HAP-1 (cell line): ENCODE measurements around the gene TSNAXIP1.
"Not testable (repeated sequence)": the region's sequence is repeated elsewhere in the genome, so short reads cannot be mapped to it uniquely, and the experiment has no call there.

ENCODE experiments used
- DNase-seq, 2 experiments: peaks; one replicate each; pipeline ENCODE4 v3.0.0-alpha.2; 2016 to 2020; ENCODE audit warnings: low spot score in 2 of 2
- H3K27me3 ChIP-seq: fragments of 250-450 bp; sonication (Bioruptor Pico); 2 replicates; pipeline ENCODE4 v1.5.1; 2020; ENCODE audit warnings: low read depth, mild to moderate bottlenecking, moderate library complexity
- H3K36me3 ChIP-seq: fragments of 250-450 bp; sonication (Bioruptor Pico); replicated peaks from 2 replicates; pipeline ENCODE4 v1.5.1; 2020; ENCODE audit warnings: mild to moderate bottlenecking
- H3K4me1 ChIP-seq: fragments of 250-450 bp; sonication (Bioruptor Pico); 2 replicates; pipeline ENCODE4 v1.5.1; 2020; ENCODE audit warnings: mild to moderate bottlenecking
- H3K4me3 ChIP-seq: fragments of 250-450 bp; sonication (Bioruptor Pico); 2 replicates; pipeline ENCODE4 v1.5.1; 2020; ENCODE audit warnings: mild to moderate bottlenecking, moderate library complexity
- H3K9me3 ChIP-seq: fragments of 250-450 bp; sonication (Bioruptor Pico); 2 replicates; pipeline ENCODE4 v1.5.1; 2020; ENCODE audit warnings: mild to moderate bottlenecking, moderate library complexity
- in situ Hi-C: fragments of 300-500 bp; cut with MboI; formaldehyde crosslinking; loops from 3 replicates; pipeline ENCODE4 v1.14.3; 2020; ENCODE audit warnings: low sequenced_read_pairs, inconsistent platforms, mixed read lengths

Gene TSNAXIP1

GRCh38 chr16:67847064-67847861, 40.6 kb downstream of the TSNAXIP1 start, which contains the start of gene CENPT:
Gene CENPT, minus strand, starts transcription at chr16:67847693. Its CDS starts 13,834 bp downstream, at chr16:67833859.
- H3K9me3 ChIP-seq: no peaks in the 10 kb centered on the region
- no peaks in the 10 kb centered on the region for H3K27me3 ChIP-seq
- peaks cover 36% of the 10 kb centered on the region for H3K4me1 ChIP-seq
- DNase-seq: peak; percentile 20 to 38
- peak within 1 kb of the TSS; percentile 98 for H3K4me3 ChIP-seq
- peaks cover 35% of the 10 kb centered on the region for H3K36me3 ChIP-seq
- in situ Hi-C loops: no loop called here

GRCh38 chr16:67848118-67848517, 41.4 kb downstream of the TSNAXIP1 start:
- H3K27me3 ChIP-seq: no peaks in the 10 kb centered on the region
- no peaks in the 10 kb centered on the region for H3K9me3 ChIP-seq
- DNase-seq: no peak
- peaks cover 40% of the 10 kb centered on the region for H3K36me3 ChIP-seq
- H3K4me3 ChIP-seq: peak overlapping the region; percentile 98
- in situ Hi-C loops: no loop called here
- H3K4me1 ChIP-seq: peaks cover 36% of the 10 kb centered on the region

- Histone ChIP-seq H3K27me3 (no peaks in the 10 kb centered on the region), H3K4me1 (0 out of 2 replicates have a peak, but pooled peaks cover 3% of the 10 kb centered on the region), H3K36me3 (peaks cover 42% of the 10 kb centered on the region), H3K4me3 (no peak overlapping the region), H3K9me3 (no peaks in the 10 kb centered on the region)
- DNase-seq: no peak
- in situ Hi-C loops: no loop called here
These were observed 47.0 kb downstream of the TSNAXIP1 start for GRCh38 chr16:67853670-67854069.

- peaks cover 35% of the 10 kb centered on the region for H3K36me3 ChIP-seq
- in situ Hi-C loops: no loop called here
- H3K4me3 ChIP-seq: no peak overlapping the region
- H3K9me3 ChIP-seq: no peaks in the 10 kb centered on the region
- DNase-seq: no peak
- no peaks in the 10 kb centered on the region for H3K27me3 ChIP-seq
- no peaks in the 10 kb centered on the region for H3K4me1 ChIP-seq
These were observed 49.1 kb downstream of the TSNAXIP1 start for GRCh38 chr16:67855789-67856188.

- in situ Hi-C loops: no loop called here
- Histone ChIP-seq H3K27me3 (no peaks in the 10 kb centered on the region), H3K4me1 (no peaks in the 10 kb centered on the region), H3K4me3 (no peak overlapping the region), H3K9me3 (no peaks in the 10 kb centered on the region), H3K36me3 (peaks cover 37% of the 10 kb centered on the region)
- DNase-seq: no peak
These were observed 50.3 kb downstream of the TSNAXIP1 start for GRCh38 chr16:67856927-67857546.

- no peaks in the 10 kb centered on the region for H3K9me3 ChIP-seq
- peaks cover 39% of the 10 kb centered on the region for H3K36me3 ChIP-seq
- H3K27me3 ChIP-seq: no peaks in the 10 kb centered on the region
- in situ Hi-C loops: no loop called here
- no peak overlapping the region for H3K4me3 ChIP-seq
- no peaks in the 10 kb centered on the region for H3K4me1 ChIP-seq
- peak in 1 of 2 experiments; percentile 29 for DNase-seq
These were observed 51.0 kb downstream of the TSNAXIP1 start for GRCh38 chr16:67857547-67858233.

GRCh38 chr16:67858500-67858899, 51.8 kb downstream of the TSNAXIP1 start:
- Histone ChIP-seq H3K36me3 (peaks cover 33% of the 10 kb centered on the region), H3K4me1 (no peaks in the 10 kb centered on the region), H3K4me3 (no peak overlapping the region), H3K9me3 (no peaks in the 10 kb centered on the region), H3K27me3 (no peaks in the 10 kb centered on the region)
- no peak for DNase-seq
- in situ Hi-C loops: no loop called here

GRCh38 chr16:67860589-67861398, 54.1 kb downstream of the TSNAXIP1 start:
- peaks cover 36% of the 10 kb centered on the region for H3K36me3 ChIP-seq
- H3K9me3 ChIP-seq: no peaks in the 10 kb centered on the region
- no peak for DNase-seq
- no peak overlapping the region for H3K4me3 ChIP-seq
- in situ Hi-C loops: no loop called here
- no peaks in the 10 kb centered on the region for H3K4me1 ChIP-seq
- H3K27me3 ChIP-seq: no peaks in the 10 kb centered on the region

GRCh38 chr16:67861877-67862276, 55.2 kb downstream of the TSNAXIP1 start:
- Histone ChIP-seq H3K9me3 (no peaks in the 10 kb centered on the region), H3K27me3 (no peaks in the 10 kb centered on the region), H3K4me1 (no peaks in the 10 kb centered on the region), H3K4me3 (no peak overlapping the region), H3K36me3 (peaks cover 44% of the 10 kb centered on the region)
- DNase-seq: no peak
- in situ Hi-C loops: no loop called here

- no peaks in the 10 kb centered on the region for H3K9me3 ChIP-seq
- no peaks in the 10 kb centered on the region for H3K27me3 ChIP-seq
- peaks cover 54% of the 10 kb centered on the region for H3K36me3 ChIP-seq
- H3K4me3 ChIP-seq: no peak overlapping the region
- H3K4me1 ChIP-seq: no peaks in the 10 kb centered on the region
- in situ Hi-C loops: no loop called here
- DNase-seq: no peak
These were observed 56.2 kb downstream of the TSNAXIP1 start for GRCh38 chr16:67862623-67863583.

- in situ Hi-C loops, H3K27me3 ChIP-seq, H3K4me1 ChIP-seq, DNase-seq, H3K9me3 ChIP-seq, H3K4me3 ChIP-seq: not testable (repeated sequence)
- H3K36me3 ChIP-seq: peaks cover 65% of the 10 kb centered on the region
These were observed 57.4 kb downstream of the TSNAXIP1 start for GRCh38 chr16:67864044-67864443.

GRCh38 chr16:67864594-67864993, 57.9 kb downstream of the TSNAXIP1 start:
- Histone ChIP-seq H3K9me3 (no peaks in the 10 kb centered on the region), H3K27me3 (no peaks in the 10 kb centered on the region), H3K4me3 (no peak overlapping the region), H3K36me3 (peaks cover 71% of the 10 kb centered on the region), H3K4me1 (no peaks in the 10 kb centered on the region)
- no peak for DNase-seq
- in situ Hi-C loops: no loop called here
